OCI-LY1 (cell line): Measurements from ENCODE around the gene RNF135.

Experiments used
- EZH2 ChIP-seq: fragments of 200-600 bp; sonication (generic), shearing (Covaris generic); IDR thresholded peaks from 2 replicates; pipeline ENCODE4 v1.8.0; 2017; ENCODE audit warnings: borderline replicate concordance, mixed run types, mild to moderate bottlenecking, antibody characterized with exemption, low read length, moderate library complexity, mixed read lengths
- TF ChIP-seq, protein P1 (sequence below): fragments of 200-600 bp; sonication (generic), shearing (Covaris generic); IDR thresholded peaks from 2 replicates; pipeline ENCODE4 v1.5.1; 2017; ENCODE audit warnings: mild to moderate bottlenecking, antibody characterized with exemption, low read length, moderate library complexity, mixed read lengths

- TF ChIP-seq, protein P1, sequence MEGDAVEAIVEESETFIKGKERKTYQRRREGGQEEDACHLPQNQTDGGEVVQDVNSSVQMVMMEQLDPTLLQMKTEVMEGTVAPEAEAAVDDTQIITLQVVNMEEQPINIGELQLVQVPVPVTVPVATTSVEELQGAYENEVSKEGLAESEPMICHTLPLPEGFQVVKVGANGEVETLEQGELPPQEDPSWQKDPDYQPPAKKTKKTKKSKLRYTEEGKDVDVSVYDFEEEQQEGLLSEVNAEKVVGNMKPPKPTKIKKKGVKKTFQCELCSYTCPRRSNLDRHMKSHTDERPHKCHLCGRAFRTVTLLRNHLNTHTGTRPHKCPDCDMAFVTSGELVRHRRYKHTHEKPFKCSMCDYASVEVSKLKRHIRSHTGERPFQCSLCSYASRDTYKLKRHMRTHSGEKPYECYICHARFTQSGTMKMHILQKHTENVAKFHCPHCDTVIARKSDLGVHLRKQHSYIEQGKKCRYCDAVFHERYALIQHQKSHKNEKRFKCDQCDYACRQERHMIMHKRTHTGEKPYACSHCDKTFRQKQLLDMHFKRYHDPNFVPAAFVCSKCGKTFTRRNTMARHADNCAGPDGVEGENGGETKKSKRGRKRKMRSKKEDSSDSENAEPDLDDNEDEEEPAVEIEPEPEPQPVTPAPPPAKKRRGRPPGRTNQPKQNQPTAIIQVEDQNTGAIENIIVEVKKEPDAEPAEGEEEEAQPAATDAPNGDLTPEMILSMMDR: no peak
- no peak for TF ChIP-seq EZH2
Measured at GRCh38 chr17:30954046-30954830, 16.6 kb upstream of the RNF135 start.
